Measurements from ENCODE around the gene ZBTB40. TPM values are rescaled to one million over a fixed set of nuclear protein-coding genes. Genes with fewer than 3 reads are reported as not detected.
A peak's percentile ranks its signal among the peaks of the same experiment; 100 is the strongest.

The ZBTB40 gene
- total RNA-seq, 6 experiments from 2014 or later = 6.2 to 7.6 (median 7.0) TPM

DNA sequence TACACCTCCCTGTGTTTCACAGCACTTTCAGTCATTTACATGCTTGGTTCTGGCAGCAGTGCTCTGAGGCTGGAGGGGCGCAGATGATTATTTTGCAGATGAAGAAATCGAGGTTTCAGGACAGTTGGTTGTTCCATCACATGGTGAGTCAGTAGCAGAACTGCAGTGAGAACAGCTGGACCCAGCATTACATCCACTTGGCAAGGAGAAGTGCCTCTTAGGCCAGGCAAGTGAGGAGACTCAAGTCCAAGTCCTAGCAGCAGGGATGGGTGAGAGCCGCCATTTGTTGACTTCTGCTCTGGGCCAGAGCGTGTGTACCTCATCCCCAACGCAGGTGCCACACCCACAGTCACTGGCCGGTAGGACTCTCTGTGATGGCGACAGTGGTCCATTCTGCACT lies 84.9 kb downstream of the ZBTB40 start:
- DNase-seq = peak in 1 of 3 donors; percentile 2
- 72% methylated on average over 3 of the region's 7 CpGs for WGBS (ENCODE audit: insufficient coverage, low coverage, low lambda C conversion rate, missing lambda C conversion rate)
- Histone ChIP-seq H3K4me3 (no peak overlapping the region), H3K27ac (no peak overlapping the region), H3K36me3 (no peaks in the 10 kb centered on the region), H3K4me1 (no peaks in the 10 kb centered on the region), H3K27me3 (no peaks in the 10 kb centered on the region), H3K9me3 (no peaks in the 10 kb centered on the region)
- TF ChIP-seq, protein P1, sequence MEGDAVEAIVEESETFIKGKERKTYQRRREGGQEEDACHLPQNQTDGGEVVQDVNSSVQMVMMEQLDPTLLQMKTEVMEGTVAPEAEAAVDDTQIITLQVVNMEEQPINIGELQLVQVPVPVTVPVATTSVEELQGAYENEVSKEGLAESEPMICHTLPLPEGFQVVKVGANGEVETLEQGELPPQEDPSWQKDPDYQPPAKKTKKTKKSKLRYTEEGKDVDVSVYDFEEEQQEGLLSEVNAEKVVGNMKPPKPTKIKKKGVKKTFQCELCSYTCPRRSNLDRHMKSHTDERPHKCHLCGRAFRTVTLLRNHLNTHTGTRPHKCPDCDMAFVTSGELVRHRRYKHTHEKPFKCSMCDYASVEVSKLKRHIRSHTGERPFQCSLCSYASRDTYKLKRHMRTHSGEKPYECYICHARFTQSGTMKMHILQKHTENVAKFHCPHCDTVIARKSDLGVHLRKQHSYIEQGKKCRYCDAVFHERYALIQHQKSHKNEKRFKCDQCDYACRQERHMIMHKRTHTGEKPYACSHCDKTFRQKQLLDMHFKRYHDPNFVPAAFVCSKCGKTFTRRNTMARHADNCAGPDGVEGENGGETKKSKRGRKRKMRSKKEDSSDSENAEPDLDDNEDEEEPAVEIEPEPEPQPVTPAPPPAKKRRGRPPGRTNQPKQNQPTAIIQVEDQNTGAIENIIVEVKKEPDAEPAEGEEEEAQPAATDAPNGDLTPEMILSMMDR (IDR thresholded peaks at IDR 0.05) = no peak
- TF ChIP-seq POLR2A (IDR thresholded peaks at IDR 0.05) = no peak
- peak in 2 of 4 donors; percentile 33 for ATAC-seq
- intact Hi-C loops (cut with DNase I) = no loop called here

DNA sequence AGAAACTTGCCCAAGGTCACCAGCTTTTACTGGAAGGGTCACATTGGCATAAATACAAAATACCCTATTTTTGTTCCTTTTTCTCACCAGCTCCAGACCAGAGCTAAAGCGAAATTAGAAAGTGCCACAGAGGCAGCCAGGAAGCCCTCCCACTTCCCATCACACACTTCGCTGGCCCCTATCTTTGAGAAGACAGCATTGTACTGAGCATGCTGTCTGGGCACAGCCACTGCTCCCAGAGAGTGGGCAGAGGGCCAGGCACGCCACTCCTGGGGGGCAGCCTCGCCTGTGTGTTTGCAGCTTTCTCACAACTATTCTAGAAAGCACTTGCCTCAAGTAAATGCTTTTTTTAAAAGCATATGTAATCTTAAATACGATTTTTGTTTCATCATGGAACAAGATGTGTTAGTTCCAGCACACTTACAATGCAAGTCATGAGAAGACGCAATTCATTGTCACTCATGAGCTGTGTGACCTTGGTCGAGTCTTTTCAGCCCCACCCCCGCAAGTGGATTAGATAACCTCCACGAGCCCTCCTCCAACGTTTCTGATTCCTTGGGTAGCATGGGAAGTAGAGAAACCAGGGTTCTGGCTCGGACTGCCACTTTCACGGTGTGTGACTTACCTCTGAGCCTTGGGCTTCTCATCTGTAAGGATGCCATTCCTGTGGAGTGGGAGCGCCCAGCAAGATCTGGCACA lies 85.9 kb downstream of the ZBTB40 start:
- Histone ChIP-seq H3K27me3 (no peaks in the 10 kb centered on the region), H3K9me3 (no peaks in the 10 kb centered on the region), H3K36me3 (no peaks in the 10 kb centered on the region), H3K4me1 (no peaks in the 10 kb centered on the region), H3K4me3 (no peak overlapping the region), H3K27ac (no peak overlapping the region)
- WGBS (ENCODE audit: insufficient coverage, low coverage, low lambda C conversion rate, missing lambda C conversion rate) = 76% methylated on average over 11 of the region's 13 CpGs
- DNase-seq (no peak), ATAC-seq (peak in 3 of 4 donors; percentile 12 to 63 (median 49))
- TF ChIP-seq POLR2A (IDR thresholded peaks at IDR 0.05) = no peak
- TF ChIP-seq, protein P1 (IDR thresholded peaks at IDR 0.05) = no peak
- intact Hi-C loops (cut with DNase I) = no loop called here

DNA sequence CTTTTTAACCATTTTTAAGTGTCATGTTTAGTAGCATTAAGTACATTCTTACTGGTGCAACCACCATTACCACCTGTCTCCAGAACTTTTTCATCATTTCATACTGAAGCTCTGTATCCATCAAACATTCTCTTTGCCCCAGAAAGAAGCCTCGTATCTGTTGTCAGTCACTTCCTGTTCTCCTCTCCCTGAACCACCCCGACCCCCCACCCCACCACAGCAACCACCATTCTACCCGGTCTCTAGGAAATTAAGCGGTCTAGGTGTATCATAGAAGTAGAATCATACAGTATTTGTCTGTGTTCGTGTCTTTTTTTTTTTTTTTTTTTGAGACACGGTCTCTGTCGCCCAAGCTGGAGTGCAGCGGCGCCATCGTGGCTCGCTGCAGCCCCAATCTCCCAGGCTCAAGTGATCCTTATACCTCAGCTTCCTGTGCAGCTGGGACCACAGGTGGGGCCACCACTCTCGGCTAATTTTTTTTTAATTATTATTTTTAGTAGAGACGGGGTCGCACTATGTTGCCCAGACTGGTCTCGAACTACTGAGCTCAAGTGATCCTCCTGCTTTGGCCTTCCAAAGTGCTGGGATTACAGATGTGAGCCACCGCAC lies 88.0 kb downstream of the ZBTB40 start:
- H3K36me3 ChIP-seq = no peaks in the 10 kb centered on the region
- no peaks in the 10 kb centered on the region for H3K27me3 ChIP-seq
- ATAC-seq = no peak
- no peak for DNase-seq
- no peak overlapping the region for H3K4me3 ChIP-seq
- TF ChIP-seq, protein P1 (IDR thresholded peaks at IDR 0.05) = no peak
- TF ChIP-seq POLR2A (IDR thresholded peaks at IDR 0.05) = no peak
- intact Hi-C loops (cut with DNase I) = no loop called here
- H3K9me3 ChIP-seq = no peaks in the 10 kb centered on the region
- 72% methylated on average over 16 of the region's 16 CpGs for WGBS (ENCODE audit: insufficient coverage, low coverage, low lambda C conversion rate, missing lambda C conversion rate)
- no peak overlapping the region for H3K27ac ChIP-seq
- H3K4me1 ChIP-seq = no peaks in the 10 kb centered on the region

DNA sequence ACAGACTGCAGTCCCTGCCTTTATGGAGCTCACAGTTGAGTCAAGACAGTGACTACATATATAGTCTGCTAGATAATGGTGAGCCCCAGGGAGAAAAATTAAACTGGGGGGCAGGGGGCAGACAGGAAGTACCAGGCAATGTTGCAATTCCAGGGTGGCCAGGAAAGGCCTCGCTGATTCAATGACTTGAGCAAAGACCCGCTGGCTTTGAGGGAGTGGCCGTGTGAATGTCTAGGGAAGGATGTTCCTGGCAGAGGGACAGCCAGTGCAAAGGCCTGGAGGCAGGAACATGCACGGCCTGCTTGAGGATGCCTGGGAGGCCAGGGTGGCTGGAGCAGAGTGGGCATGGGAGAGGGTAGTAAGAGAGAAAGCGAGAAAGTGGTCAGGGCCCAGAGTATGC lies 88.7 kb downstream of the ZBTB40 start:
- intact Hi-C loops (cut with DNase I) = no loop called here
- Histone ChIP-seq H3K4me1 (no peaks in the 10 kb centered on the region), H3K27me3 (no peaks in the 10 kb centered on the region), H3K36me3 (no peaks in the 10 kb centered on the region), H3K9me3 (no peaks in the 10 kb centered on the region), H3K4me3 (no peak overlapping the region), H3K27ac (no peak overlapping the region)
- TF ChIP-seq POLR2A (IDR thresholded peaks at IDR 0.05) = no peak
- TF ChIP-seq, protein P1 (IDR thresholded peaks at IDR 0.05) = no peak
- DNase-seq = no peak
- 47% methylated on average over 5 of the region's 5 CpGs for WGBS (ENCODE audit: insufficient coverage, low coverage, low lambda C conversion rate, missing lambda C conversion rate)
- ATAC-seq = no peak
